ENCODE measurements around the gene GTPBP8.

DNA sequence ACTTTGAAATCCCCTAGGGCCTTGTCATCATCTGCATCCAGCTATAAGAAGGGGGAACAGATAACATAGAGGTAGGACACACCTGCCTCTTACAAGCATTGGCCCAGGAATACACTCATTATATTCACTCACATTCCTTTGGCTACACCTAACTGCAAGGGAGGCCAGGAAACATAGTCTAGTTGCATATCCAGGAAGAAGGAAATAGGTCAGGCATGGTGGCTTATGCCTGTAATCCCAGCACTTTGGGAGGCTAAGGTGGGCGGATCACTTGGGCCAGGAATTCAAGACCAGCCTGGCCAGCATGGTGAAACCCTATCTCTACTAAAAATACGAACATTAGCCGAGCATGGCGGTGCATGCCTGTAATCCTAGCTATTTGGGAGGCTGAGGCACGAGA lies 48.8 kb downstream of the GTPBP8 start:
- TF ChIP-seq POLR2A (IDR thresholded peaks at IDR 0.05; ENCODE audit: low read depth) (no peak), EP300 (IDR thresholded peaks at IDR 0.05) (no peak)
- TF ChIP-seq, protein P1, sequence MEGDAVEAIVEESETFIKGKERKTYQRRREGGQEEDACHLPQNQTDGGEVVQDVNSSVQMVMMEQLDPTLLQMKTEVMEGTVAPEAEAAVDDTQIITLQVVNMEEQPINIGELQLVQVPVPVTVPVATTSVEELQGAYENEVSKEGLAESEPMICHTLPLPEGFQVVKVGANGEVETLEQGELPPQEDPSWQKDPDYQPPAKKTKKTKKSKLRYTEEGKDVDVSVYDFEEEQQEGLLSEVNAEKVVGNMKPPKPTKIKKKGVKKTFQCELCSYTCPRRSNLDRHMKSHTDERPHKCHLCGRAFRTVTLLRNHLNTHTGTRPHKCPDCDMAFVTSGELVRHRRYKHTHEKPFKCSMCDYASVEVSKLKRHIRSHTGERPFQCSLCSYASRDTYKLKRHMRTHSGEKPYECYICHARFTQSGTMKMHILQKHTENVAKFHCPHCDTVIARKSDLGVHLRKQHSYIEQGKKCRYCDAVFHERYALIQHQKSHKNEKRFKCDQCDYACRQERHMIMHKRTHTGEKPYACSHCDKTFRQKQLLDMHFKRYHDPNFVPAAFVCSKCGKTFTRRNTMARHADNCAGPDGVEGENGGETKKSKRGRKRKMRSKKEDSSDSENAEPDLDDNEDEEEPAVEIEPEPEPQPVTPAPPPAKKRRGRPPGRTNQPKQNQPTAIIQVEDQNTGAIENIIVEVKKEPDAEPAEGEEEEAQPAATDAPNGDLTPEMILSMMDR (IDR thresholded peaks at IDR 0.05), result no peak
